Upper lobe of left lung (tissue), 4 donors: ENCODE data around the gene SCAF4.

Experiments
- CTCF ChIP-seq, 6 experiments: fragments of 450-650 bp in 4 of 6; fragments of 200-600 bp in 2 of 6; sonication (generic) in 2 of 6; IDR thresholded peaks; one replicate each; pipeline ENCODE4 v1.5.1; 2016 to 2019; ENCODE audit warnings: antibody characterized with exemption in 6 of 6
- POLR2A ChIP-seq, 4 donors: fragments of 450-650 bp; IDR thresholded peaks; one replicate each; pipeline ENCODE4 v1.5.1; 2016 to 2017; ENCODE audit warnings: antibody characterized with exemption in 4 of 4, mild to moderate bottlenecking in 2 of 4

DNA sequence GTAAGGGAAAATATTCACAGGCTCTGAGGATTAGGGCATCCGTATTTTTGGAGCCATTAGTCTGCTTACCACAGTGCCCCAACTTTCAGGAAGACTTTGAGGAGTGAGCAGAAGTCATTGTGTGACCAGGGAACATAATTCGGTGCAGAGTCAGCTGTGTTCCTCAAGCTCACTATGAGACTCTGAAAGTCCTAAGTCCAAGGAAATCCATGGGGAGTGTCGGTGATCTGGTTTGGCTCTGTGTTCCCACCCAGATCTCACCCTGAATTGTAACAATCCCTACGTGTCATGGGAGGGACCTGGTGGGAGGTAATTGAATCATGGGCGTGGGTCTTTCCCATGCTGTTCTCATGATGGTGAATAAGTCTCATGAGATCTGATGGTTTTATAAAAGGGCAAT lies 45.9 kb upstream of the SCAF4 start:
- TF ChIP-seq POLR2A (IDR thresholded peaks at IDR 0.05) (no peak), CTCF (IDR thresholded peaks at IDR 0.05) (no peak)
